HG02840 (cell line): ENCODE results near the gene PCSK2.

Experiments
- ATAC-seq: cut with Tn5 transposase; IDR thresholded peaks from one replicate; pipeline ENCODE4 v1.9.1; 2021; ENCODE audit warnings: mild to moderate bottlenecking, moderate library complexity, moderate number of reproducible peaks; ENCODE audit not compliant: unreplicated experiment, low FRiP score

Gene PCSK2

GRCh38 chr20:17469246-17470030, 242.6 kb downstream of the PCSK2 start:
- no peak for ATAC-seq

GRCh38 chr20:17470521-17470920, 243.7 kb downstream of the PCSK2 start:
- ATAC-seq, result no peak

- ATAC-seq, result no peak
Observed at GRCh38 chr20:17470973-17471372, 244.1 kb downstream of the PCSK2 start.

- no peak for ATAC-seq
Observed at GRCh38 chr20:17471606-17472187, 244.9 kb downstream of the PCSK2 start.

GRCh38 chr20:17473659-17474058, 246.8 kb downstream of the PCSK2 start:
- no peak for ATAC-seq

- ATAC-seq, result no peak
Observed at GRCh38 chr20:17479063-17479657, 252.3 kb downstream of the PCSK2 start.

- no peak for ATAC-seq
Observed at GRCh38 chr20:17480696-17481095, 253.9 kb downstream of the PCSK2 start.

GRCh38 chr20:17481661-17482060, 254.8 kb downstream of the PCSK2 start:
- no peak for ATAC-seq

- ATAC-seq, result no peak
Observed at GRCh38 chr20:17482536-17482935, 255.7 kb downstream of the PCSK2 start.

- no peak for ATAC-seq
Observed at GRCh38 chr20:17485017-17485416, 258.2 kb downstream of the PCSK2 start.

GRCh38 chr20:17488916-17489600, 262.2 kb downstream of the PCSK2 start:
- no peak for ATAC-seq

- ATAC-seq, result no peak
Observed at GRCh38 chr20:17490501-17490900, 263.7 kb downstream of the PCSK2 start.

GRCh38 chr20:17491041-17491440, 264.2 kb downstream of the PCSK2 start:
- no peak for ATAC-seq

GRCh38 chr20:17491488-17491887, 264.6 kb downstream of the PCSK2 start:
- ATAC-seq, result no peak

GRCh38 chr20:17493173-17493572, 266.3 kb downstream of the PCSK2 start:
- no peak for ATAC-seq

GRCh38 chr20:17494201-17494600, 267.4 kb downstream of the PCSK2 start:
- ATAC-seq, result no peak

- no peak for ATAC-seq
Observed at GRCh38 chr20:17495826-17496225, 269.0 kb downstream of the PCSK2 start.

GRCh38 chr20:17497821-17498580, 271.2 kb downstream of the PCSK2 start:
- no peak for ATAC-seq

GRCh38 chr20:17498641-17499040, 271.8 kb downstream of the PCSK2 start:
- no peak for ATAC-seq

GRCh38 chr20:17499041-17499440, 272.2 kb downstream of the PCSK2 start:
- no peak for ATAC-seq
